Measurements from ENCODE around the gene DHDH.
"Not testable (repeated sequence)": the region's sequence is repeated elsewhere in the genome, so short reads cannot be mapped to it uniquely, and the experiment has no call there.

The DHDH gene

DNA sequence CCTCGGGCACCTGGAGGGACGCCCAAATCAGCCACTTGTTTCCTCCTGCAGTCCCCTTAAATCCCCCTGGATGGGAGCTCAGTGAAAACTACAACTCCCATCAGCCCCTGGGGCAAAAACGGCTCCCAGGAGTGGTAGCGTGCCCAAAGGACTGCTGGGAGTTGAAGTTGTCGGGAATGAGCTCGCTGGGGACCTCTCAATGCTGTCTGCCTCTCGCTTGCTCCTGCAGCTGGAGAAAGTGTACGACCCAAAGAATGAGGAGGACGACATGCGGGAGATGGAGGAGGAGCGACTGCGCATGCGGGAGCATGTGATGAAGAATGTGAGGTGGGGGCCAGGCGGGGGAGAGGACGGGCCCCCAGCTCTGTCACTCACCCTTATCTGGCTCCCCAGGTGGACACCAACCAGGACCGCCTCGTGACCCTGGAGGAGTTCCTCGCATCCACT, 14.7 kb upstream of the DHDH start:
- no peak for DNase-seq (ENCODE audit: low read depth)
- TF ChIP-seq, protein P1, sequence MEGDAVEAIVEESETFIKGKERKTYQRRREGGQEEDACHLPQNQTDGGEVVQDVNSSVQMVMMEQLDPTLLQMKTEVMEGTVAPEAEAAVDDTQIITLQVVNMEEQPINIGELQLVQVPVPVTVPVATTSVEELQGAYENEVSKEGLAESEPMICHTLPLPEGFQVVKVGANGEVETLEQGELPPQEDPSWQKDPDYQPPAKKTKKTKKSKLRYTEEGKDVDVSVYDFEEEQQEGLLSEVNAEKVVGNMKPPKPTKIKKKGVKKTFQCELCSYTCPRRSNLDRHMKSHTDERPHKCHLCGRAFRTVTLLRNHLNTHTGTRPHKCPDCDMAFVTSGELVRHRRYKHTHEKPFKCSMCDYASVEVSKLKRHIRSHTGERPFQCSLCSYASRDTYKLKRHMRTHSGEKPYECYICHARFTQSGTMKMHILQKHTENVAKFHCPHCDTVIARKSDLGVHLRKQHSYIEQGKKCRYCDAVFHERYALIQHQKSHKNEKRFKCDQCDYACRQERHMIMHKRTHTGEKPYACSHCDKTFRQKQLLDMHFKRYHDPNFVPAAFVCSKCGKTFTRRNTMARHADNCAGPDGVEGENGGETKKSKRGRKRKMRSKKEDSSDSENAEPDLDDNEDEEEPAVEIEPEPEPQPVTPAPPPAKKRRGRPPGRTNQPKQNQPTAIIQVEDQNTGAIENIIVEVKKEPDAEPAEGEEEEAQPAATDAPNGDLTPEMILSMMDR (IDR thresholded peaks at IDR 0.05; ENCODE audit: insufficient read depth, low read depth, low read length, missing control alignments), result no peak
- H3K4me3 ChIP-seq (ENCODE audit: low read depth, low read length), result no peak overlapping the region

DNA sequence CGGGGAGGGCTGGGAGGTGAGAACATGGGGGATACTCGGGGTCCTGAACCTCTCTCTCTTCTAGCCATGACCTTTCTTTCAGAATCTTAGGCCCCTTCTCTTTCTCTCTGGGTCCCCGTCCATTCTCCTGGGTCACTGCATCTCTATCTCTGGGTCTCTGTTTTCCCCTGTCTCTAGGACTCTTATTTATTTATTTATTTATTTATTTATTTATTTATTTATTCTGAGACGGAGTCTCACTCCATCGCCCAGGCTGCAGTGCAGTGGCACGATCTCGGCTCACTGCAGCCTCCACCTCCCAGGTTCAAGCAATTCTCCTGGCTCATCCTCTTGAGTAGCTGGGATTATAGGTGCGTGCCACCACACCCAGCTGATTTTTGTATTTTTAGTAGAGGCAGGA, 14.2 kb upstream of the DHDH start:
- not testable (repeated sequence) for H3K4me3 ChIP-seq (ENCODE audit: low read depth, low read length); DNase-seq (ENCODE audit: low read depth)

DNA sequence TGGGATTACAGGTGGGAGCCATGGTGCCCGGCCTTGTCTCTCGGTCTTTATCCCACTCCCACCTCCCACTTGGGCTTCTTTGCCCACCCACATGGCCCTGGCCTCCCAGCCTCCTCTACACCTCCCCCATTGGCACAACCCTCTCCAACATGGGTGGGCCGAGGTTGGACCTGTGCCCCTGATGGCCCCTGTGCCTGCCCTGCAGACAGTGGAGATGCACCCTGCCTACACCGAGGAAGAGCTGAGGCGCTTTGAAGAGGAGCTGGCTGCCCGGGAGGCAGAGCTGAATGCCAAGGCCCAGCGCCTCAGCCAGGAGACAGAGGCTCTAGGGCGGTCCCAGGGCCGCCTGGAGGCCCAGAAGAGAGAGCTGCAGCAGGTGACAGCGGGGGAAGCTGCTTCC, 12.6 kb upstream of the DHDH start:
- TF ChIP-seq, protein P1 (IDR thresholded peaks at IDR 0.05; ENCODE audit: insufficient read depth, low read depth, low read length, missing control alignments), result no peak
- no peak overlapping the region for H3K4me3 ChIP-seq (ENCODE audit: low read depth, low read length)
- DNase-seq (ENCODE audit: low read depth), result no peak

DNA sequence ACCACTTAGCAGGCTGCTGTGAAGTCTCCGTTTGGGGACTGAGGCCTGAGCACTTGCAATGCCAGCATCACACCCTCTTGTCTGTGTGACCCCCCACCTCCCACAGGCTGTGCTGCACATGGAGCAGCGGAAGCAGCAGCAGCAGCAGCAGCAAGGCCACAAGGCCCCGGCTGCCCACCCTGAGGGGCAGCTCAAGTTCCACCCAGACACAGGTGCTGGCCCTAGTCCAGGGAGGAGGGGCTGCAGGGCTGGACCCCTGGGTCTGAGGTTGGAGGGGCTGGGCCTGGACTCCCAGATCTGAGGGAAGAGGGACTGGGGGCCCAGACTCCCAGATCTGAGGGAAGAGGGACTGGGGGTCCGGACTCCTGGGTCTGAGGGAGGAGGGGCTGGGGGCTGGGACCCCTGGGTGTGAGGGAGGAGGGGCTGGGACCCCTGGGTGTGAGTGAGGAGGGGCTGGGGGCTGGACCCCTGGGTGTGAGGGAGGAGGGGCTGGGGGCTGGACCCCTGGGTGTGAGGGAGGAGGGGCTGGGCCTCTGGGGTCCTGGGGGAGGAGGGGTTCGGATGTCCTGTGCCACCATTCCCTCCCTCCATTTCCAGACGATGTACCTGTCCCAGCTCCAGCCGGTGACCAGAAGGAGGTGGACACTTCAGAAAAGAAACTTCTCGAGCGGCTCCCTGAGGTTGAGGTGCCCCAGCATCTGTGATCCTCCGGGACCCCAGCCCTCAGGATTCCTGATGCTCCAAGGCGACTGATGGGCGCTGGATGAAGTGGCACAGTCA, 11.6 kb upstream of the DHDH start:
- DNase-seq (ENCODE audit: low read depth), result no peak
- TF ChIP-seq, protein P1 (IDR thresholded peaks at IDR 0.05; ENCODE audit: insufficient read depth, low read depth, low read length, missing control alignments), result no peak
- H3K4me3 ChIP-seq (ENCODE audit: low read depth, low read length), result no peak overlapping the region

DNA sequence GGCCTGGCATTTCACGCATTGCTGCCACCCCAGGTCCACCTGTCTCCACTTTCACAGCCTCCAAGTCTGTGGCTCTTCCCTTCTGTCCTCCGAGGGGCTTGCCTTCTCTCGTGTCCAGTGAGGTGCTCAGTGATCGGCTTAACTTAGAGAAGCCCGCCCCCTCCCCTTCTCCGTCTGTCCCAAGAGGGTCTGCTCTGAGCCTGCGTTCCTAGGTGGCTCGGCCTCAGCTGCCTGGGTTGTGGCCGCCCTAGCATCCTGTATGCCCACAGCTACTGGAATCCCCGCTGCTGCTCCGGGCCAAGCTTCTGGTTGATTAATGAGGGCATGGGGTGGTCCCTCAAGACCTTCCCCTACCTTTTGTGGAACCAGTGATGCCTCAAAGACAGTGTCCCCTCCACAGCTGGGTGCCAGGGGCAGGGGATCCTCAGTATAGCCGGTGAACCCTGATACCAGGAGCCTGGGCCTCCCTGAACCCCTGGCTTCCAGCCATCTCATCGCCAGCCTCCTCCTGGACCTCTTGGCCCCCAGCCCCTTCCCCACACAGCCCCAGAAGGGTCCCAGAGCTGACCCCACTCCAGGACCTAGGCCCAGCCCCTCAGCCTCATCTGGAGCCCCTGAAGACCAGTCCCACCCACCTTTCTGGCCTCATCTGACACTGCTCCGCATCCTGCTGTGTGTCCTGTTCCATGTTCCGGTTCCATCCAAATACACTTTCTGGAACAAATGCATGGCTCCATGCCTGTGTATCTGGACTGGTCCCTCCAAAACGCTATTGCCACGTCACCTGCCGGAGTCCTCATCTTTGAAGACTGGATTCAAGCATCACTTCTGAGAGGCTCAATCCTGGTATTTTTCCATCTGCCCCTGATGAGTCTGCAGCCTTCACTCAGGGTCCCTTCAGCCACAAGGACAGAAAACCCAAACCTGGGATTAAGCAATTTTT, 10.7 kb upstream of the DHDH start:
- no peak overlapping the region for H3K4me3 ChIP-seq (ENCODE audit: low read depth, low read length)
- TF ChIP-seq, protein P1 (IDR thresholded peaks at IDR 0.05; ENCODE audit: insufficient read depth, low read depth, low read length, missing control alignments), result no peak
- DNase-seq (ENCODE audit: low read depth), result no peak

DNA sequence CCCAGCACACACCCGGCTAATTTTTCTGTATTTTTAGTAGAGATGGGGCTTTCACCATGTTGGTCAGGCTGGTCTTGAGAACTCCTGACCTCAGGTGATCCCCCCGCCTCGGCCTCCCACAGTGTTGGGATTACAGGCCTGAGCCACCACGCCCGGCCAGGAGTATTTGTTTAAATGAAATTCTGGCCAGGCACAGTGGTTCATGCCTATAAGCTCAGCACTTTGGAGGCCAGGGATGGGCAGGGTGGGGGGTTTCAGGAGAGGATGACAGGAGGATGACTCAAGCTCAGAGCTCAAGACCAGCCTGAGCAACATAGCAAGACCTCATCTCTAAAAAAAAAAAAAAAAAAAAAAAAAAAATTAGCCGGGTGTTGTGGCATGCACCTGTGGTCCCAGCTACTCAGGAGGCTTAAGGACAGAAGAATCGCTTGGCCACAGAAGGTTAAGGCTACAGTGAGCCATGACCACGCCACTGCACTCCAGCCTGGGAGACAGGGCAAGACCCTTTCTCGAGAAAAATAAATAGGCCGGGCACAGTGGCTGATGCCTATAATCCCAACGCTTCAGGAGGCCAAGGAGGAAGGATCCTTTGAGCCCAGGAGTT, 8.2 kb upstream of the DHDH start:
- H3K4me3 ChIP-seq (ENCODE audit: low read depth, low read length), result no peak overlapping the region
- DNase-seq (ENCODE audit: low read depth), result no peak
- TF ChIP-seq, protein P1 (IDR thresholded peaks at IDR 0.05; ENCODE audit: insufficient read depth, low read depth, low read length, missing control alignments), result no peak

DNA sequence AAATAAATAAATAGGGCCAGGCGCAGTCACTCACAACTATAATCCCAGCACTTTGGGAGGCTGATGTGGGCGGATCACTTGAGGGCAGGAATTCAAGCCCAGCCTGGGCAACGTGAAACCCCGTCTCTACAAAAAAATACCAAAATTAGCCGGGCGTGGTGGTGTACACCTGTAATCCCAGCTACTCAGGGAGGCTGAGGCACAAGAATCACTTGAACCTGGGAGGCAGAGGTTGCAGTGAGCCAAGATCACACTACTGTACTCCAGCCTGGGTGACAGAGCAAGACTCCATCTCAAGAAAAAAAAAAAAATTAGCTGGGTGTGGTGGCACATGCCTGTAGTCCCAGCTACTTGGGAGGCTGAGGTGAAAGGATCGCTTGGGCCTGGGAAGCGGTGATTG, 7.6 kb upstream of the DHDH start:
- DNase-seq (ENCODE audit: low read depth); H3K4me3 ChIP-seq (ENCODE audit: low read depth, low read length): not testable (repeated sequence)

All from GM12865 (cell line).